Stimulated activated CD8-positive, alpha-beta memory T cell treated with anti-CD3 and anti-CD28 coated beads, Interleukin-4, amount 100 ng/mL, for 24 hours (primary cell): Measurements from ENCODE around the gene NCR3LG1.

Source experiments
- DNase-seq: peaks from one replicate; pipeline ENCODE4 v3.0.0-alpha.2; 2020; ENCODE audit warnings: low read depth

NCR3LG1 gene, protein sequence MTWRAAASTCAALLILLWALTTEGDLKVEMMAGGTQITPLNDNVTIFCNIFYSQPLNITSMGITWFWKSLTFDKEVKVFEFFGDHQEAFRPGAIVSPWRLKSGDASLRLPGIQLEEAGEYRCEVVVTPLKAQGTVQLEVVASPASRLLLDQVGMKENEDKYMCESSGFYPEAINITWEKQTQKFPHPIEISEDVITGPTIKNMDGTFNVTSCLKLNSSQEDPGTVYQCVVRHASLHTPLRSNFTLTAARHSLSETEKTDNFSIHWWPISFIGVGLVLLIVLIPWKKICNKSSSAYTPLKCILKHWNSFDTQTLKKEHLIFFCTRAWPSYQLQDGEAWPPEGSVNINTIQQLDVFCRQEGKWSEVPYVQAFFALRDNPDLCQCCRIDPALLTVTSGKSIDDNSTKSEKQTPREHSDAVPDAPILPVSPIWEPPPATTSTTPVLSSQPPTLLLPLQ

DNA sequence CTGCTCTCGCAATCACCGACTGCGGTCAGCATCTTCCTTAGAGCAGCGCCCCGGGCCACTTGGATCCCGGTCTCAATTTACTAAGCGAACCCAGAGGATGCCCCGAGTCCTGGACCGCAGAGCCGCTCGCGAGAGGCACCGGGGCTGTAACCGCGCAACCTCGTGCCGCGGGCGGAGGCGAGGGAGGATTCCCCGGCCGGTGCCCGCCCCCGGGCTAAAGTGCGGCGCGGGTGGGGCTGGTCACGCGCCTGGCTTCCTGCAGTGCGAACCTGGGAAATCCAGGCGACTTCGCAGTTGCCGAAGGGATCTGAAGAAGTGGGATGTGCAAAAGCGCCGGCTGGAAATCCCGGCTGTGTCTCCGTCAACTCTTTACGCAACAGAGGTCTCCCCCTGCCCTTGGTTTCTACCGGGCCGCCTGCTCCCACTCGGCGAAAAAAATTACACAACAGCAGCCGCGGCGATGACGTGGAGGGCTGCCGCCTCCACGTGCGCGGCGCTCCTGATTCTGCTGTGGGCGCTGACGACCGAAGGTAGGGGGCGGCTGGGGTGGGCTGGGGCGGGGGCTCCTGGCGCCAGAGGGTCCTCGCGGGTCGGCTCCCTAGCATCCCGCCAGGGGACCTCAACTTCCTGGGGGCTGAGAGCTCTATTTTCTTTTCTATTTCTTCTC is at the start of gene NCR3LG1:
Gene NCR3LG1 (plus strand): TSS at position 291 of the 667 bp plus-strand sequence. CDS start 170 bp downstream, at position 461.
- peak; percentile 55 for DNase-seq

DNA sequence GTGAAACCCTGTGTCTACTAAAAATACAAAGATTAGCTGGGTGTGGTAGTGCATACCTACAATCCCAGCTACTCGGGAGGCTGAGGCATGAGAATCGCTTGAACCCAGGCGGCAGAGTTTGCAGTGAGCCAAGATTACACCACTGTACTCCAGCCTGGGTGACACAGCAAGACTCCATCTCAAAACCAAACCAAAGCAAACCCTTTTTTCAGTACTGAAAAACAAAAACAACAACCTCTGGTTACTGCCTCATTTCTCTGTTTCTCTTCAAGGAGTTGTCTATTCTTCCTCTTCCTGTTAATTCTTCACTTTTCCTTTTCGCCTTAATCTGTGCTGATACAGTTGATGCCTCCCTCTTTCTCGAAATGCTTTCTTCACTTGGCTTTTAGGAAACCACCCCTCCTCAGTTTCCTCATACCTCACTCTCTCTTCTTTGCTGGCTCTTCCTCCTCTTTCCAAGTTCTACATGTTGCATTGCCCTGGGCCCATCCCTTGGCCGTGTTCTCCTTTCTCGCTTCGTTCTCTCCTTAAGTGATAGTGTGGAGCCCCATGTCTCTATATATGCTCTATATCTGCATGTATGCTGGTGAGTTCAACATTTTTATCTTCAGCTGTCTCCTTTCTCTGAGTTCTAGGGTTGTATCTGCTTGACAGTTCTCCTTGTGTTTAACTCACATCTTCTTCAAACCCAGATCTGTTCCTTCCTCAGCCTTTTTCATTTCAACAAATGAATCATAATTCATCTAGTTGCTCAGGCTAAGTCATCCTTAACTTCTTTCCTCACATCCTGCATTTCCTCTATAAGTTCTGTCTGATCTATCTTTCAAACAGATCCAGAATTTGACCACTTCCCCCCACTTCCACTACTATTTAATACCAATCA is 38.0 kb upstream of the NCR3LG1 start:
- no peak for DNase-seq

GRCh38 chr11:17314232-17314547 is 37.4 kb upstream of the NCR3LG1 start:
- DNase-seq: no peak

- DNase-seq: no peak
Observed at GRCh38 chr11:17314904-17315426, 36.6 kb upstream of the NCR3LG1 start.

- DNase-seq: no peak
Observed at GRCh38 chr11:17328871-17329494, 22.6 kb upstream of the NCR3LG1 start.

DNA sequence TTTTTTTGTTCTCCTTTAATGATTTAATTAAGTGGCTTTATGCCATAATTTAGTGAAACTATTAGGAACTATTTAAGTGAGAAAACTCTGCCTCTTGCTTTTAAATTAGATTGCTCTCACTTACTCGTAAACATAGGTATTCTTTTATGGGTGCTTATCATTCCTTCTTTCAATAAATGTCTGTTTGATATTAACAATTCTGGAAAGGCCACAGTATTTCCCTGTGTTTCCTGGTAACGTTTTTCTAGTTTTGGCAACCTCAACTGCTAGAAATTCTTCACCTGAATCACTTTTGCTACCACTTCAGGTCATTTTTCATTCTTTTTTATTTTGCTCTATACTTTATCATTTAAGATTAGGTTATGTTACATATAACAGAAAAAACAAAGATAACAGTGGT is 19.9 kb upstream of the NCR3LG1 start:
- DNase-seq: no peak

GRCh38 chr11:17333799-17334586 is 17.6 kb upstream of the NCR3LG1 start:
- no peak for DNase-seq

- DNase-seq: no peak
Observed at GRCh38 chr11:17343257-17343656, 8.3 kb upstream of the NCR3LG1 start.

DNA sequence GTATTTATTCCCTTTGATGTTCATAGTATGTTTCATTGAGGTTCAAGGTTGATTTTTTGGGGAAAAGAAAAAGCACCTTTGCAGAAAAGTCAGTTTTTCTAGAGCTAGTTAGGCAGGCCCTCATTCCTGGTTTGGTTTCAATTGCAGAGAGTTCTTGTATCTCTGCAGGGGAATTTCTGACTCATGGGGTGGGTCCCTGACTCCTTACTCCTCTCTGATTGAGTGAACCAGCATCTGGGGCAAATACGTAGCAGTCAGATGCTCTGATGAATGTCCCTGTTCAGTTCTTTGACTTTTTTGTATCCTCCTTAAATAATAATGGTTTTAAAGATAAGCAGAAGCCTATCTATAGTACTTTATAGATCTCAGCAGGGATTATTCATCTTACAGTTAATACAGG is 7.7 kb upstream of the NCR3LG1 start:
- DNase-seq: peak; percentile 24

- DNase-seq: no peak
Observed at GRCh38 chr11:17347676-17348075, 3.9 kb upstream of the NCR3LG1 start.

GRCh38 chr11:17350455-17351171 is 987 bp upstream of the NCR3LG1 start:
- no peak for DNase-seq

DNA sequence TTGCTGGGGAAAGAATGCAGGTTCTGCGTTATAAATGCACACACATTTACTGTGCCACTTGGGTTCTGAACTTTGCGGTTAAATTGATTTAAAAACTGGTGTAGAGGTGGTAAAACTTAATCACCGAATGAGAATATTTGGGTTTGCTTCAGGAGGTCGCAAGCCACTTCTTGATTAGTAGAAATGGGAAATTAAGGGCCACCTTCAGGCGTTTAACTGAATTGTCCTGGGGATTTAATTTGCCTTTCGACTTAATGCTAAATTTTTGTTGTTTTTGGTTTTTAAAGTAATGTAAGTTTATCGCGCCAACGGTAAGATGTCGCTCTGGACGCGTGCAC is 459 bp upstream of the NCR3LG1 start:
- DNase-seq: no peak

GRCh38 chr11:17352950-17353820 is 1.6 kb downstream of the NCR3LG1 start:
- DNase-seq: peak; percentile 66

DNA sequence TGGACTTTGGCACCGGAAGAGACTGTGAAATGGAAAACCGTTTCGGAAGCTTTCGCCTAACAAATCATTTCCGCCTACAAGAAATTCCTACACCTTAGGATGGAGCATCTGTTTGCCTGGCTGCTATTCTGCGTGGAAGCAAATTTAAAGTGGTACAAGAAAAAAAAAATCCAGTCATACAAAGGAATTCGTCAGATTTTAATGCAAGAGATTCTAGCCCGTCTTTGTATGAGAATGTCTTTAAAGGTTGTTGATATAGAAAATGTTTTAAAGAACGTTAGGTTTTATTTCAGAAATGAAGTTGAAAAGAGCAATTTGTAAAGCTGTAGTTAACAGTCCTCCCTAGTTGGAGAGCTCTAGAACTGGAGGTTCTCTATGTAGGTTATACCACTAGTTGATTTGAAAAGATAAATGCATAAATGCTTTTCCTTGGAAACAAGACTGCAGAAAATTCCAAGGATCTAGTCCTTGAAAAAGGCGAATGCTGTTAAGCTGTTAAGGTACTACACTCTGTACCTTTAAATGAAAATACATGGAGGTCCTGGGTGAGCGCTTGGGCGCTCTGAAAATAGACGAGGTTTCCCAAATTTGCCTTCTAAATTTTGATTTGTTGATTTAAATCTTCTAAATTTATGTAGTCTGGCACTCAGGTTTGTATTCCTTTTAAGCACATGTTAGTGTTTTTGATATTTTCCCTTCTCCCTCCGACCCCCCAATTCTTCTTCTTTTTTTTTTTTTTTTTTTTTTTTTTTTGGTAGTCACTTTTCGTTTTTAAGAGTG is 2.4 kb downstream of the NCR3LG1 start:
- DNase-seq: no peak

GRCh38 chr11:17354601-17354991 is 3.0 kb downstream of the NCR3LG1 start:
- DNase-seq: peak; percentile 41

DNA sequence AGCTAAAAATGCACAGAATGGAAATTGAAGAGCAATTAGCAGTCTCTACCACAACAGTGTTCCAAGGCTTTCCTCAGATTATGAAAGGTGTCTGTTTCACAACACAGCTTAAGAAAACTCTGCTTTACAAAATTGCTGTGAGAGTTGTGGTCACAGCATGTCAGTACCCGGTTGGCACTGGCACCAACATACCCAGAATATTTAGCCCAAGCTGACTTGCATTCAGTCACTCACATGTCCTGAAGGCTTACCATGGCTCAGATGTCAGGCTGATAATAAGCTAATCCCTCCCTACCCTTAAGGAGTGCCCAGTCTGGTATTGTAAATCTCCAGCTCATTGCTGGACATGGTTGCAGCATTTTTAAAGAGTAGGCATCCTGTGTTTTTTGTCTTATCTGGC is 14.9 kb downstream of the NCR3LG1 start:
- no peak for DNase-seq

DNA sequence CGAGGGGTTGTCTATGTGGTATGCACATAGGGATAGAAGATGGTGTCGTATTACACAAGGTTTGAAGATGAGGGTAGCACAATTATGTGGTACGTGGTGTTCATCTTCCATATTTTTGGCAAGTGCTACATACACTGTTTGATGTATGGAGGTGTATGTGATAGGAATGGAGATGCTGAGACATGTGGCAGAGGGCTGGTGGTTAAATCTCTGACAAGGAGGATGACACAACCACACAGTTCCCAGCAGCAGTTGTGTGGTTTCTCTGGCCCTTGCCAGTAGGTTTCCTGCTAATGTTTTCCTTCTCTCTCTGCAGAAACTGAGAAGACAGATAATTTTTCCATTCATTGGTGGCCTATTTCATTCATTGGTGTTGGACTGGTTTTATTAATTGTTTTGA is 17.0 kb downstream of the NCR3LG1 start:
- no peak for DNase-seq

DNA sequence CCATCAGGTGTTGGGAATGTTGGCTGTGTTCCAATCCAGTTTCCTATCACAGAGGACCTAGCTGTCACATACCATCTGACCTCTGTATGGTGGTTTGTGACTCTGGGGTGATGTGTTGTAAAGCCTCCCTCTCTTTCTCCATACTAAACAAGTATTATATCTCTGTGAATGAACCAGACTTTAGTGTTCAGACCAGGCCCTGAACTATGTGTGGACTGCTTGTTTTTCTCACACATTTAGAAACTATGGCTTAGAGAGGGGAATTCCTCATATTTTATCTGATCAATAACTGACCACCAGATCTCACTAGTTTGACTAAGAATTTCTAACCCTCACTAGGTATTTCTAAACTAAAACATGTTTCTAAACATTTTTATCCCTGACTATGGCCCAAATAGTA is 17.5 kb downstream of the NCR3LG1 start:
- DNase-seq: no peak
